GM12878 (cell line): ENCODE data around the gene NR1D1. TPM values are rescaled to one million over a fixed set of nuclear protein-coding genes. Genes with fewer than 3 reads are reported as not detected.

Source experiments
- ATAC-seq: fragments of 200-7000 bp; cut with Tn5 transposase; 3 replicates; pipeline ENCODE4 v1.9.1; 2020; ENCODE audit warnings: mild to moderate bottlenecking, moderate library complexity
- BruUV-seq: library from RNA; stranded (reverse); fragments of 400-500 nt; replicated peaks from 2 replicates; lab custom pipeline; 2021; lab: Mats Ljungman, UMichigan
- CTCF ChIA-PET: fragments of 300-600 bp; sonication (Branson Sonifier 250); formaldehyde crosslinking; extraction: SDS; loops from one replicate; lab custom pipeline; 2021; ENCODE audit warnings: inconsistent platforms; lab: Yijun Ruan, JAX
- POLR2A ChIA-PET: fragments of 350-600 bp; formaldehyde crosslinking; extraction: SDS; loops from one replicate; lab custom pipeline; 2021; ENCODE audit warnings: inconsistent platforms; lab: Charles Lee
- RAD21 ChIA-PET: fragments of 300-600 bp; sonication (Branson Sonifier 250); formaldehyde crosslinking; loops from one replicate; lab custom pipeline; 2023; ENCODE audit warnings: antibody characterized with exemption; ENCODE audit not compliant: unreplicated experiment; lab: Charles Lee
- SMC1A ChIA-PET: fragments of 300-600 bp; sonication (Branson Sonifier 250); formaldehyde crosslinking; loops from one replicate; lab custom pipeline; 2023; ENCODE audit not compliant: unreplicated experiment, uncharacterized antibody; lab: Charles Lee
- DNase-seq: peaks from one replicate; pipeline ENCODE4 v3.0.0-alpha.2; 2011; ENCODE audit warnings: low read depth, low spot score
- FAIRE-seq: peaks from 3 replicates; lab custom pipeline; 2011; peaks lifted over from hg19 to GRCh38; lab: Jason Lieb, UNC
- H2AFZ ChIP-seq: 2 replicates; pipeline ENCODE4 v1.6.0; 2011; ENCODE audit warnings: low read depth, low read length, control low read depth; ENCODE audit not compliant: control insufficient read depth
- H3K27ac ChIP-seq: 2 replicates; pipeline ENCODE4 v1.5.1; 2011; ENCODE audit warnings: control low read depth; ENCODE audit not compliant: control insufficient read depth, insufficient read depth
- H3K27me3 ChIP-seq, 2 experiments: replicated peaks in 1 of 2; 2 replicates each; pipeline versions ENCODE4 v1.6.0 to v1.6.1; 2011; ENCODE audit warnings: low read length in 1 of 2; ENCODE audit not compliant: control insufficient read depth in 2 of 2, insufficient read depth in 2 of 2
- H3K36me3 ChIP-seq, 2 experiments: 2 replicates each; pipeline ENCODE4 v1.5.1; 2011; ENCODE audit warnings: low read length in 1 of 2; ENCODE audit not compliant: control insufficient read depth in 2 of 2, insufficient read depth in 2 of 2
- H3K4me1 ChIP-seq: 2 replicates; pipeline ENCODE4 v1.6.1; 2011; ENCODE audit warnings: mild to moderate bottlenecking, low read length, moderate library complexity, mixed read lengths; ENCODE audit not compliant: control insufficient read depth, insufficient read depth
- H3K4me2 ChIP-seq: 2 replicates; pipeline ENCODE4 v1.6.0; 2011; ENCODE audit warnings: control low read depth; ENCODE audit not compliant: control insufficient read depth, insufficient read depth
- H3K4me3 ChIP-seq: fragments of 200-600 bp; sonication (generic); 2 replicates; pipeline ENCODE4 v1.5.1; 2016
- H3K79me2 ChIP-seq: 2 replicates; pipeline ENCODE4 v1.6.0; 2011; ENCODE audit warnings: low read length; ENCODE audit not compliant: control insufficient read depth, insufficient read depth
- H3K9ac ChIP-seq: 2 replicates; pipeline ENCODE4 v1.8.0; 2011; ENCODE audit warnings: low read length, control low read depth, mixed read lengths; ENCODE audit not compliant: control insufficient read depth, insufficient read depth
- H3K9me3 ChIP-seq: replicated peaks from 3 replicates; pipeline ENCODE4 v1.5.1; 2011; ENCODE audit warnings: mild to moderate bottlenecking, low read length; ENCODE audit not compliant: control insufficient read depth, insufficient read depth
- H4K20me1 ChIP-seq: 2 replicates; pipeline ENCODE4 v1.6.0; 2011; ENCODE audit not compliant: control insufficient read depth, insufficient read depth
- E4F1 ChIP-seq: fragments of 450-650 bp; IDR thresholded peaks from 2 replicates; pipeline ENCODE4 v1.6.1; 2018; ENCODE audit warnings: borderline replicate concordance, mild to moderate bottlenecking; ENCODE audit not compliant: partially characterized antibody
- HDGF ChIP-seq: fragments of 450-650 bp; IDR thresholded peaks from 2 replicates; pipeline ENCODE4 v1.6.1; 2016; ENCODE audit warnings: antibody characterized with exemption
- KDM1A ChIP-seq: fragments of 200-600 bp; sonication (generic); IDR thresholded peaks from 2 replicates; pipeline ENCODE4 v1.6.1; 2016; ENCODE audit warnings: borderline replicate concordance
- PRDM15 ChIP-seq: fragments of 450-650 bp; formaldehyde crosslinking; IDR thresholded peaks from 2 replicates; pipeline ENCODE4 v1.4.0; 2020; ENCODE audit warnings: mild to moderate bottlenecking, moderate library complexity
- USF2 ChIP-seq: IDR thresholded peaks from 2 replicates; pipeline ENCODE4 v1.6.1; 2011; ENCODE audit warnings: low read depth, low read length, improper control_type of control experiment, borderline replicate concordance
- WGBS: methylation state at CpG from one replicate; pipeline ENCODE4 v1.1.6; 2016; ENCODE audit warnings: low lambda C conversion rate; ENCODE audit not compliant: insufficient replicate concordance, insufficient coverage; ENCODE audit errors: missing lambda C conversion rate; 5-methylcytosine and 5-hydroxymethylcytosine counted together
- in situ Hi-C: fragments of 300-500 bp; cut with MboI; formaldehyde crosslinking; loops from 9 replicates; pipeline ENCODE4 v1.14.3; 2018; ENCODE audit warnings: mixed read lengths
- intact Hi-C: fragments of 100-400 bp; cut with micrococcal nuclease; formaldehyde crosslinking; loops from one replicate; pipeline ENCODE4 v1.14.2; 2022; ENCODE audit not compliant: unreplicated experiment
- polyA plus RNA-seq, 11 experiments: library from polyadenylated mRNA; depleted of rRNA in 4 of 11; unstranded in 6 of 11; stranded (reverse) in 5 of 11; fragments of >200 nt; fragmentation: Nextera tagmentation in 4 of 11; fragmentation: Illumina TruSeq in 1 of 11; extraction: Ambion mirVana in 4 of 11; extraction: Trizol in 1 of 11; gene quantifications; 1 replicate in 1 of 11; 2 replicates in 10 of 11; pipeline versions ENCODE4 v1.2.1 to v1.2.3, GENCODE V29; 2011 to 2016; ENCODE audit warnings: inconsistent platforms in 2 of 11, missing spikeins in 2 of 11, low read depth in 1 of 11
- total RNA-seq, 4 experiments: library from RNA; depleted of rRNA in 3 of 4; stranded (reverse); fragments of >200 nt in 3 of 4; fragmentation: Illumina TruSeq in 1 of 4; extraction: Trizol in 1 of 4; gene quantifications; 2 replicates each; pipeline versions ENCODE4 v1.2.1 to v1.2.3, GENCODE V29; 2013 to 2021

NR1D1 gene
- total and polyA plus RNA-seq, 10 of the 15 experiments (the other 5 are each of a cell fraction or from before 2014, with no cell fraction given) = 0.10 to 3.4 (median 0.94) TPM

GRCh38 chr17:40058186-40058784 is 42.1 kb downstream of the NR1D1 start:
- ATAC-seq = no peak
- H3K27me3 ChIP-seq = peaks cover 3 to 5% of the 10 kb centered on the region in 2 experiments; a peak in 3 of 4 replicates
- WGBS = 28% methylated on average over 8 of the region's 8 CpGs

More at GRCh38 chr17:40058186-40058784, 42.1 kb downstream of the NR1D1 start:
- no TSS peak for BruUV-seq
- peaks cover 5% of the 10 kb centered on the region for H3K4me1 ChIP-seq
- FAIRE-seq (no peak), DNase-seq (no peak)
- no peak overlapping the region for H3K4me3 ChIP-seq
- H3K27ac ChIP-seq = no peak overlapping the region
- H3K36me3 ChIP-seq = no peaks in the 10 kb centered on the region
- in situ Hi-C loops (no loop called here), intact Hi-C loops (no loop called here)
- no peaks in the 10 kb centered on the region for H3K9me3 ChIP-seq
- TF ChIP-seq PRDM15 (CRISPR knock-in tag) = no peak
- no peak for TF ChIP-seq KDM1A
- TF ChIP-seq HDGF = no peak
- no peak for TF ChIP-seq USF2
- no peak for TF ChIP-seq E4F1
- no peaks in the 10 kb centered on the region for H4K20me1 ChIP-seq
- SMC1A ChIA-PET = interaction anchor here (1.2 to 1.7 kb wide), 2 partner anchors 11 to 53 kb away, joined by 5 read pairs; no protein-coding TSS in a partner anchor
- no peak overlapping the region for H3K4me2 ChIP-seq
- no peak overlapping the region for H2AFZ ChIP-seq
- H3K9ac ChIP-seq = no peak overlapping the region
- POLR2A ChIA-PET = no interaction called here
- CTCF ChIA-PET = interaction anchor here (0.5 to 12.0 kb wide), 7 partner anchors 9 to 75 kb away, joined by 3 to 142 read pairs (median 4); no protein-coding TSS in a partner anchor
- RAD21 ChIA-PET = no interaction called here
- H3K79me2 ChIP-seq = peaks cover 3% of the 10 kb centered on the region
